Measurements from ENCODE around the gene SMOC2. TPM values are rescaled to one million over a fixed set of nuclear protein-coding genes. Genes with fewer than 3 reads are reported as not detected.
A peak's percentile ranks its signal among the peaks of the same experiment; 100 is the strongest.
"Not testable (repeated sequence)": the region's sequence is repeated elsewhere in the genome, so short reads cannot be mapped to it uniquely, and the experiment has no call there.

SMOC2 gene
- total and polyA plus RNA-seq, 8 donors = 7.1 to 18.8 (median 9.5) TPM

DNA sequence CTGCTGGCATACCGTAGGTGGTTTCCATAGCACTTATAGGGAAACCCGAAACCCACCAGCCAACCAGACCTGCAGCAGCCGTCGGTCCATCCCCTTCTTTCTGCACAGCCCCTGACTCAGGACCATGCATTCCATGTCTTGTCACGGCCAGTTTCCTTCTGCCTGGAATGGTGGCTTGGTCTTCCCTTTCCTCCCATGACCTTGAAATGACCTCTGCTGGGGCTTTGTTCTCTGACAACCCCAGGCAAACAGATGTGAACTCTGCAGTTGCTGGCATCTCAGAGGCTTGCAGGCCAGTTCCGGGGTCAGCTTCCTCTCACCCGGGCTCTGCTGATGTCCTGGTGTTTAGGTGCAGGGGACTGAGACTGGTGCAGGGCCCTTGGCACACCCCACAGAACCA, 250.8 kb downstream of the SMOC2 start:
- TF ChIP-seq, protein P1, sequence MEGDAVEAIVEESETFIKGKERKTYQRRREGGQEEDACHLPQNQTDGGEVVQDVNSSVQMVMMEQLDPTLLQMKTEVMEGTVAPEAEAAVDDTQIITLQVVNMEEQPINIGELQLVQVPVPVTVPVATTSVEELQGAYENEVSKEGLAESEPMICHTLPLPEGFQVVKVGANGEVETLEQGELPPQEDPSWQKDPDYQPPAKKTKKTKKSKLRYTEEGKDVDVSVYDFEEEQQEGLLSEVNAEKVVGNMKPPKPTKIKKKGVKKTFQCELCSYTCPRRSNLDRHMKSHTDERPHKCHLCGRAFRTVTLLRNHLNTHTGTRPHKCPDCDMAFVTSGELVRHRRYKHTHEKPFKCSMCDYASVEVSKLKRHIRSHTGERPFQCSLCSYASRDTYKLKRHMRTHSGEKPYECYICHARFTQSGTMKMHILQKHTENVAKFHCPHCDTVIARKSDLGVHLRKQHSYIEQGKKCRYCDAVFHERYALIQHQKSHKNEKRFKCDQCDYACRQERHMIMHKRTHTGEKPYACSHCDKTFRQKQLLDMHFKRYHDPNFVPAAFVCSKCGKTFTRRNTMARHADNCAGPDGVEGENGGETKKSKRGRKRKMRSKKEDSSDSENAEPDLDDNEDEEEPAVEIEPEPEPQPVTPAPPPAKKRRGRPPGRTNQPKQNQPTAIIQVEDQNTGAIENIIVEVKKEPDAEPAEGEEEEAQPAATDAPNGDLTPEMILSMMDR (IDR thresholded peaks at IDR 0.05) = no peak
- no peak overlapping the region for H3K4me3 ChIP-seq
- no peaks in the 10 kb centered on the region for H3K36me3 ChIP-seq
- intact Hi-C loops (cut with DNase I) = no loop called here
- no peak for DNase-seq
- no peak overlapping the region for H3K27ac ChIP-seq
- H3K27me3 ChIP-seq = peaks cover 0 to 4% of the 10 kb centered on the region in 2 donors
- no peaks in the 10 kb centered on the region for H3K9me3 ChIP-seq
- no peaks in the 10 kb centered on the region for H3K4me1 ChIP-seq
- no peak for ATAC-seq

DNA sequence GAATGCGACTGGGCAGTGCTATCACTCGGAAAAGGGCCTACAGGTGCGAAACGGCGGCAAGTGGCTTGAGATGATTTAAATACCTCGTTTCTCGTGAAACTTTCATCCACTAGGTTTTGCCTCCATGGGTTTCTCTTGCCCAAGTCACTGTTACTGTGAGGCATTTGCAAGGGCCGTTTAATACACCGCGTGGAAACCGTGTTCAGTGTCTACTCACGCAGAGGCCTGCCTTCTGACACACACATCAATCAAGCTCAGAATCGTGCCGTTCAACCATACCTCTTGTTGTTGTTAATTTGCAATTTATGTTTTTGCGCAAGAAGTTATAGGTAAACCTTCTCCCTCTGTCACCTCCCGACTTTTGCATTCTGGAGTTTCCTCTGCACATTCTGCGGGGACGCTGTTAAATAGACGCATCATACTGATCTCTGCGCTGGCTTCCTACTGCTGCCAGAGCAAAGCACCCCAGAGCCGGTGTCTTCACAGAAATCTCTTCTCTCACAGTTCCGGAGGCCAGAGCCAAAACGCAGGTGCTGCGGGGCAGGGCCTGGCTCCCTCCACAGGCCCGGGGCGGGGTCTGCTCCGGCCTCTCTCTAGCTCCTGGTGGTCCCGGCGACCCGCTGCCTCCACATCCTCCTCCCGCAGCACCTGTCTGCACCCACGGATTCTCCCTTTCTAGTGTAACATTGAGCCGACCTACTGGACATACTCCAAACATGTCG, 251.4 kb downstream of the SMOC2 start:
- Histone ChIP-seq H3K27ac (no peak overlapping the region), H3K4me3 (no peak overlapping the region), H3K36me3 (no peaks in the 10 kb centered on the region), H3K27me3 (peaks cover 0 to 4% of the 10 kb centered on the region in 2 donors), H3K4me1 (no peaks in the 10 kb centered on the region), H3K9me3 (no peaks in the 10 kb centered on the region)
- ATAC-seq = no peak
- DNase-seq = no peak
- intact Hi-C loops (cut with DNase I) = no loop called here
- TF ChIP-seq, protein P1 (IDR thresholded peaks at IDR 0.05) = no peak

DNA sequence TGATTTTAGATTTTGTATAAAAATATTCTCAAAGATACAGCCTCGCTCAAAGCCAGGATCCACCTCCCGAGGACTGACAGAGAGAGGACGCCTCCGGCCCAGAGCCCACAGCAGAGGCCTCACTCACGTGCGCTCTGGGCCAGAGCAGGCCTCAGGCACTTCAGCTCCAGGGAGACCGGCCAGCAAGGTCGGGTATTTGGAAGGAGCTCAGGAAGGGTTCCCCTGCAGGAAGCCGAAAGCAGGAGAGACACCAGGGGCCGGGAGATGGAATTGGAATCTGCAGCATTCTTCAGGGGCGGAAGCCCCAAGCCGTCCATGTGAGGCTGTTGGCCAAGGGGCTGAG, 251.9 kb downstream of the SMOC2 start:
- H3K27ac ChIP-seq; H3K9me3 ChIP-seq; intact Hi-C loops (cut with DNase I); H3K4me1 ChIP-seq; H3K36me3 ChIP-seq; ATAC-seq; H3K4me3 ChIP-seq; DNase-seq; H3K27me3 ChIP-seq: not testable (repeated sequence)

DNA sequence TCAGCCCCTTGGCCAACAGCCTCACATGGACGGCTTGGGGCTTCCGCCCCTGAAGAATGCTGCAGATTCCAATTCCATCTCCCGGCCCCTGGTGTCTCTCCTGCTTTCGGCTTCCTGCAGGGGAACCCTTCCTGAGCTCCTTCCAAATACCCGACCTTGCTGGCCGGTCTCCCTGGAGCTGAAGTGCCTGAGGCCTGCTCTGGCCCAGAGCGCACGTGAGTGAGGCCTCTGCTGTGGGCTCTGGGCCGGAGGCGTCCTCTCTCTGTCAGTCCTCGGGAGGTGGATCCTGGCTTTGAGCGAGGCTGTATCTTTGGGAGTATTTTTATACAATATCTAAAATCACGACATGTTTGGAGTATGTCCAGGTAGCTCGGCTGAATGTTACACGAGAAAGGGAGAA, 253.8 kb downstream of the SMOC2 start:
- H3K4me3 ChIP-seq; H3K27me3 ChIP-seq; ATAC-seq; intact Hi-C loops (cut with DNase I); H3K4me1 ChIP-seq; H3K9me3 ChIP-seq; H3K36me3 ChIP-seq; DNase-seq; H3K27ac ChIP-seq: not testable (repeated sequence)

DNA sequence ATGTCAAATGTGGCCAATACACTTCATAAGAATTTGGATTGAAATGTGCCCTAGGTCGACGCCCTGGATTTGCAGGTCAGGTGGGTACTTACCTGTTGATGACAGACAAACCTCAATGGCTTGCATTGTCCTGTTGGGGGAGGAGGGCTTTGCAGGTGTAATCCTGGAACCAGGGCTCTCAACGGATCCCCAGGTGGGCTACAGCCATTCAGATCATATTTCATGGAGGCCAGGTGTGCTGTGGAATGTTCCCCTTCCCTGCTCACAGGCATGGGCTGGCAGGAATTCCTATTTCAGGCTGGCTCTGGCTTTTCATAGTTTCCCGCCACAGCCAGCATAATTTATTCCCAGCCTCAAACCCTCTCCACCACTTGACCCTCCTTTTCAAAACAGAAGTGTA, 254.7 kb downstream of the SMOC2 start:
- TF ChIP-seq, protein P1 (IDR thresholded peaks at IDR 0.05) = no peak
- intact Hi-C loops (cut with DNase I) = no loop called here
- Histone ChIP-seq H3K27me3 (peaks cover 0 to 6% of the 10 kb centered on the region in 2 donors), H3K9me3 (no peaks in the 10 kb centered on the region), H3K4me1 (no peaks in the 10 kb centered on the region), H3K27ac (no peak overlapping the region), H3K4me3 (no peak overlapping the region), H3K36me3 (no peaks in the 10 kb centered on the region)
- peak in 1 of 4 donors; percentile 14 for DNase-seq
- ATAC-seq = no peak

DNA sequence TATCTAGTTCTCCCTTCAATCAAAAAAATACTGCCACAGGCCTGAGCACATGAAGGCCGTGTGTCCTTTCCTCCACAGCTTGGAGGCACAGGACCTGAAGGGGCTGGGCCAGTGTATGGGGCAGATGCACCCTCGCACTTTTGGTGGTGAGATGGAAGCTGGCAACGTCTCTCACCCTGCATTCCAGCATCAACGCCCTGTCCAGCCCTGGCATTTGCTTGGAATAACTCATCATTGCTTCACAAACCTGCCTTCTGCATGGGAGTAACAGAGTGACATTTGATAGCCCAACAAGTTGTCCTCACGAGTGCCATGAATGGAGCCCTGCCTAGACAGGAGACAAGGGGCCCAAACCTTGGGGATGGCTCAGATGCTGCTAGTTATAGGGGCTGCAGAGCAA, 257.9 kb downstream of the SMOC2 start:
- DNase-seq (no peak), ATAC-seq (no peak)
- no peak overlapping the region for H3K27ac ChIP-seq
- H3K4me1 ChIP-seq = no peaks in the 10 kb centered on the region
- H3K4me3 ChIP-seq = no peak overlapping the region
- TF ChIP-seq, protein P1 (IDR thresholded peaks at IDR 0.05) = no peak
- H3K27me3 ChIP-seq = peaks cover 0 to 9% of the 10 kb centered on the region in 2 donors
- peaks cover 0 to under 1% of the 10 kb centered on the region in 2 donors for H3K9me3 ChIP-seq
- intact Hi-C loops (cut with DNase I) = no loop called here
- no peaks in the 10 kb centered on the region for H3K36me3 ChIP-seq
